A549 (cell line): Measurements from ENCODE around the gene AFAP1. TPM values are rescaled to one million over a fixed set of nuclear protein-coding genes. Genes with fewer than 3 reads are reported as not detected.

Source experiments
- ATAC-seq, 2 experiments: fragments of 200-7000 bp in 1 of 2; fragments of >200 bp in 1 of 2; cut with Nextera tagmentation in 1 of 2; cut with Tn5 transposase in 1 of 2; 3 replicates each; pipeline versions ENCODE4 v1.8.0 to v1.9.1; 2018 to 2020; ENCODE audit warnings: mild to moderate bottlenecking in 1 of 2, moderate library complexity in 1 of 2
- CTCF ChIA-PET: fragments of 300-600 bp; sonication (Branson Sonifier 250); formaldehyde crosslinking; extraction: SDS; loops from one replicate; lab custom pipeline; 2021; ENCODE audit warnings: antibody characterized with exemption, inconsistent platforms; lab: Yijun Ruan, JAX
- POLR2A ChIA-PET: fragments of 350-600 bp; formaldehyde crosslinking; extraction: SDS; loops from one replicate; lab custom pipeline; 2021; ENCODE audit warnings: antibody characterized with exemption, inconsistent platforms; lab: Yijun Ruan, JAX
- DNase-seq, 2 experiments: peaks; one replicate each; pipeline versions ENCODE4 v3.0.0 to v3.0.0-alpha.2; 2011 to 2016; ENCODE audit warnings: low read depth in 1 of 2, low spot score in 1 of 2
- FAIRE-seq: peaks from 2 replicates; lab custom pipeline; 2011; peaks lifted over from hg19 to GRCh38; lab: Jason Lieb, UNC
- H3K27ac ChIP-seq, 2 experiments: fragments of >200 bp; sonication (Bioruptor Twin); formaldehyde crosslinking; 3 replicates each; pipeline ENCODE4 v1.5.1; 2016 to 2017
- H3K4me1 ChIP-seq: fragments of >200 bp; sonication (Bioruptor Twin); formaldehyde crosslinking; 3 replicates; pipeline ENCODE4 v1.6.1; 2016
- H3K4me2 ChIP-seq: fragments of >200 bp; sonication (Bioruptor Twin); formaldehyde crosslinking; 3 replicates; pipeline ENCODE4 v1.6.1; 2016
- H3K4me3 ChIP-seq: fragments of >200 bp; sonication (Bioruptor Twin); formaldehyde crosslinking; 3 replicates; pipeline ENCODE4 v1.5.1; 2016
- H3K9me3 ChIP-seq: fragments of >200 bp; sonication (Bioruptor Twin); formaldehyde crosslinking; 3 replicates; pipeline ENCODE4 v1.6.1; 2016
- CTCF ChIP-seq: fragments of >200 bp; sonication (Bioruptor Twin); formaldehyde crosslinking; IDR thresholded peaks from 3 replicates; pipeline ENCODE4 v1.5.1; 2016
- E2F6 ChIP-seq: IDR thresholded peaks from 2 replicates; pipeline ENCODE4 v1.6.1; 2012; ENCODE audit warnings: low read depth, borderline replicate concordance
- EHF ChIP-seq: fragments of 250-450 bp; sonication (Bioruptor Pico); IDR thresholded peaks from 2 replicates; pipeline ENCODE4 v1.5.0; 2020; ENCODE audit warnings: mild to moderate bottlenecking
- FOSB ChIP-seq: fragments of 250-450 bp; sonication (Bioruptor Pico); IDR thresholded peaks from 2 replicates; pipeline ENCODE4 v1.5.0; 2020; ENCODE audit warnings: mild to moderate bottlenecking, moderate library complexity
- FOSL2 ChIP-seq, 2 experiments: fragments of 450-650 bp in 1 of 2; fragments of >200 bp in 1 of 2; sonication (Bioruptor Twin) in 1 of 2; formaldehyde crosslinking; IDR thresholded peaks; 2 replicates each; pipeline versions ENCODE4 v1.5.0 to v1.6.1; 2016 to 2020; ENCODE audit warnings: mild to moderate bottlenecking in 1 of 2, moderate library complexity in 1 of 2
- FOXS1 ChIP-seq: fragments of 250-450 bp; sonication (Bioruptor Pico); IDR thresholded peaks from 2 replicates; pipeline ENCODE4 v1.5.0; 2020; ENCODE audit warnings: mild to moderate bottlenecking, moderate library complexity
- GATA3 ChIP-seq: IDR thresholded peaks from 2 replicates; pipeline ENCODE4 v1.6.1; 2012; ENCODE audit warnings: borderline replicate concordance
- HOXA7 ChIP-seq: fragments of 250-450 bp; sonication (Bioruptor Pico); IDR thresholded peaks from 2 replicates; pipeline ENCODE4 v1.5.0; 2020; ENCODE audit warnings: mild to moderate bottlenecking, moderate library complexity
- JUNB ChIP-seq: fragments of >200 bp; sonication (Bioruptor Twin); formaldehyde crosslinking; IDR thresholded peaks from 2 replicates; pipeline ENCODE4 v1.6.1; 2016
- MAFK ChIP-seq: fragments of 450-650 bp; IDR thresholded peaks from 2 replicates; pipeline ENCODE4 v1.6.1; 2014; ENCODE audit not compliant: partially characterized antibody
- MAX ChIP-seq: IDR thresholded peaks from 2 replicates; pipeline ENCODE4 v1.6.1; 2012
- MAZ ChIP-seq: fragments of 150-350 bp; IDR thresholded peaks from 2 replicates; pipeline ENCODE4 v1.6.1; 2014; ENCODE audit warnings: antibody characterized with exemption, low read depth, low read length, borderline replicate concordance
- MYC ChIP-seq: IDR thresholded peaks from 2 replicates; pipeline ENCODE4 v1.6.1; 2012; ENCODE audit warnings: mild to moderate bottlenecking, inconsistent platforms, low read length, improper control_type of control experiment, borderline replicate concordance
- POLR2A ChIP-seq: IDR thresholded peaks from 2 replicates; pipeline ENCODE4 v1.6.1; 2012; ENCODE audit warnings: mild to moderate bottlenecking, low read length
- POLR2AphosphoS2 ChIP-seq: conservative IDR thresholded peaks from 2 replicates; pipeline ENCODE4 v1.6.1; 2012; ENCODE audit warnings: low read length, improper control_type of control experiment, inconsistent platforms
- RARB ChIP-seq: fragments of 250-450 bp; sonication (Bioruptor Pico); IDR thresholded peaks from 2 replicates; pipeline ENCODE4 v1.8.0; 2021; ENCODE audit warnings: mild to moderate bottlenecking, moderate library complexity
- RFX5 ChIP-seq: fragments of 450-650 bp; IDR thresholded peaks from 2 replicates; pipeline ENCODE4 v1.7.1; 2014; ENCODE audit warnings: antibody characterized with exemption, mild to moderate bottlenecking, moderate library complexity
- RNF2 ChIP-seq: fragments of 200-600 bp; sonication (generic); IDR thresholded peaks from 2 replicates; pipeline ENCODE4 v1.6.1; 2016; ENCODE audit warnings: low read depth, mild to moderate bottlenecking, antibody characterized with exemption, moderate library complexity, borderline replicate concordance
- SREBF2 ChIP-seq: fragments of 450-650 bp; IDR thresholded peaks from 2 replicates; pipeline ENCODE4 v1.6.1; 2014; ENCODE audit warnings: mild to moderate bottlenecking, moderate library complexity
- USF2 ChIP-seq: fragments of 450-650 bp; IDR thresholded peaks from 2 replicates; pipeline ENCODE4 v1.6.1; 2014; ENCODE audit warnings: antibody characterized with exemption
- ZC3H11A ChIP-seq: fragments of 450-650 bp; IDR thresholded peaks from 2 replicates; pipeline ENCODE4 v1.6.1; 2014; ENCODE audit warnings: antibody characterized with exemption, mild to moderate bottlenecking
- WGBS: methylation state at CpG from one replicate; pipeline ENCODE4 v1.1.6; 2017; ENCODE audit errors: missing lambda C conversion rate; 5-methylcytosine and 5-hydroxymethylcytosine counted together
- polyA plus RNA-seq, 4 experiments: library from polyadenylated mRNA; depleted of rRNA in 3 of 4; stranded (reverse); fragments of >200 nt; fragmentation: RNase III in 1 of 4; extraction: RNeasy Plus Mini Kit Qiagen cat#74134 plus additional on column Dnase treatment in 1 of 4; gene quantifications; 2 replicates in 3 of 4; 3 replicates in 1 of 4; pipeline ENCODE4 v1.2.3, GENCODE V29; 2011 to 2017

Gene AFAP1
- polyA plus RNA-seq, 2 of the 4 experiments (the other 2 are of a cell fraction): 25.4 to 29.6 TPM

- no peak for FAIRE-seq
Observed at GRCh38 chr4:7817877-7818398, 121.7 kb downstream of the AFAP1 start.

GRCh38 chr4:7816771-7817170 is 122.9 kb downstream of the AFAP1 start:
- WGBS: 93% methylated on average over 6 of the region's 7 CpGs
- ChIA-PET CTCF (interaction anchor here (1.0 to 7.6 kb wide), 5 partner anchors 11 to 171 kb away, joined by 3 to 43 read pairs (median 4); no protein-coding TSS in a partner anchor), POLR2A (no interaction called here)
- peak overlapping the region; percentile 76 to 91; a peak in 5 of 6 replicates for H3K27ac ChIP-seq
- peaks cover 88% of the 10 kb centered on the region for H3K4me1 ChIP-seq
- no peak for DNase-seq
- no peak for ATAC-seq
- no peak for TF ChIP-seq MAZ
- TF ChIP-seq ZC3H11A: no peak
- no peak for TF ChIP-seq POLR2A
- no peak for TF ChIP-seq MAFK
- no peak for TF ChIP-seq POLR2AphosphoS2
- TF ChIP-seq FOSB (CRISPR knock-in tag): no peak
- TF ChIP-seq MAX: no peak
- TF ChIP-seq GATA3: no peak
- TF ChIP-seq RFX5: no peak
- no peak for TF ChIP-seq USF2
- no peak for TF ChIP-seq FOSL2 (IDR thresholded peaks at IDR 0.05)
- no peak for TF ChIP-seq FOSL2 (CRISPR knock-in tag; IDR thresholded peaks at IDR 0.05)
- TF ChIP-seq FOXS1 (CRISPR knock-in tag): no peak
- TF ChIP-seq HOXA7 (CRISPR knock-in tag): no peak
- TF ChIP-seq JUNB: no peak
- TF ChIP-seq E2F6: no peak
- TF ChIP-seq RNF2: no peak
- TF ChIP-seq CTCF: no peak
- no peak for TF ChIP-seq SREBF2
- no peak for FAIRE-seq
- H3K4me3 ChIP-seq: no peak overlapping the region
- no peaks in the 10 kb centered on the region for H3K9me3 ChIP-seq
- H3K4me2 ChIP-seq: 0 out of 3 replicates have a peak overlapping the region, but pooled peaks have one; percentile 3

More at GRCh38 chr4:7817877-7818398, 121.7 kb downstream of the AFAP1 start:
- peaks cover 87% of the 10 kb centered on the region for H3K4me1 ChIP-seq
- DNase-seq: no peak
- no peak overlapping the region for H3K4me3 ChIP-seq
- POLR2A ChIA-PET: no interaction called here
- TF ChIP-seq HOXA7 (CRISPR knock-in tag): no peak
- no peak for ATAC-seq
- H3K27ac ChIP-seq: peak overlapping the region in 1 of 2 experiments; percentile 74; a peak in 3 of 6 replicates
- H3K4me2 ChIP-seq: no peak overlapping the region
- no peaks in the 10 kb centered on the region for H3K9me3 ChIP-seq
- WGBS: 88% methylated on average over 6 of the region's 6 CpGs
- CTCF ChIA-PET: interaction anchor here (1.3 to 7.6 kb wide), 2 partner anchors 14 to 170 kb away, joined by 4 to 43 read pairs; no protein-coding TSS in a partner anchor

GRCh38 chr4:7815981-7816380 is 123.7 kb downstream of the AFAP1 start:
- H3K4me1 ChIP-seq: peaks cover 84% of the 10 kb centered on the region
- peak overlapping the region; percentile 76 to 91; a peak in 5 of 6 replicates for H3K27ac ChIP-seq

More at GRCh38 chr4:7815981-7816380, 123.7 kb downstream of the AFAP1 start:
- ChIA-PET CTCF (interaction anchor here (0.8 to 7.6 kb wide), 7 partner anchors 10 to 114 kb away, joined by 3 to 43 read pairs (median 3); no protein-coding TSS in a partner anchor), POLR2A (interaction anchor here (1.2 kb wide), 2 partner anchors 10 to 26 kb away, joined by 3 to 4 read pairs; no protein-coding TSS in a partner anchor)
- Histone ChIP-seq H3K4me3 (no peak overlapping the region), H3K9me3 (no peaks in the 10 kb centered on the region), H3K4me2 (peak overlapping the region; percentile 3; the same call in 1 of the 3 replicates)
- ATAC-seq (no peak), FAIRE-seq (no peak), DNase-seq (no peak)
- WGBS: 81% methylated on average over 1 of the region's 1 CpG
- TF ChIP-seq RARB (CRISPR knock-in tag) (no peak), JUNB (no peak), EHF (CRISPR knock-in tag) (no peak), MYC (no peak), USF2 (no peak)
